T-helper 2 cell treated with Interferon-gamma antibody and Interleukin-4, amounts not matched to agents 5 μg/mL and 100 μg/mL, for 36 hours (primary cell): ENCODE results near the gene ZBTB44.
"Not testable (repeated sequence)": the region's sequence is repeated elsewhere in the genome, so short reads cannot be mapped to it uniquely, and the experiment has no call there.

ENCODE experiments used
- DNase-seq: peaks from one replicate; pipeline ENCODE4 v3.0.0; 2021; ENCODE audit warnings: low spot score
- H3K27ac Mint-ChIP-seq: one replicate; pipeline ENCODE4 v1.8.0; 2021; ENCODE audit warnings: mild to moderate bottlenecking, mixed read lengths
- H3K27me3 Mint-ChIP-seq: one replicate; pipeline ENCODE4 v1.8.0; 2021; ENCODE audit warnings: low read depth, mixed read lengths
- H3K36me3 Mint-ChIP-seq: one replicate; pipeline ENCODE4 v1.8.0; 2021; ENCODE audit warnings: low read depth, mixed read lengths
- H3K4me1 Mint-ChIP-seq: one replicate; pipeline ENCODE4 v1.8.0; 2021; ENCODE audit warnings: low read depth, mixed read lengths
- H3K4me3 Mint-ChIP-seq: one replicate; pipeline ENCODE4 v1.8.0; 2022; ENCODE audit warnings: mild to moderate bottlenecking, moderate library complexity, mixed read lengths
- H3K9me3 Mint-ChIP-seq: one replicate; pipeline ENCODE4 v1.8.0; 2021; ENCODE audit warnings: mixed read lengths

ZBTB44 gene

DNA sequence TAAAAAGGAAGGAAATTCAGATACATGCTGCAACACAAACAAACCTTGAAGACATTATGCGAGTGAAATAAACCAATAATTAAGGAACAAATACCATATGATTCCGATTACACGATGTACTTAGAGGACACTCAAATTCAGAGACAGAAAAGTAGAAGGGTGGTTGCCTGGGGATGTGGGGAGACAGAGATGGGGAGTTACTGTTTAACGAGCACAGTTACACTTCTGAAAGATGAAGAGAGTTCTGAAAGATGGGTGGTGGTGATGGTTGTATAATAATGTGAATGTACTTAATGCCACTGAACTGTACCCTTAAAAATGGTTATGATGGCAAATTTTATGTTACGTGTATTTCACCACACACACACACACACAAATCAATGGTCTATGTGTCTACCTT lies 14.7 kb downstream of the ZBTB44 start:
- H3K4me3 Mint-ChIP-seq = no peak overlapping the region

DNA sequence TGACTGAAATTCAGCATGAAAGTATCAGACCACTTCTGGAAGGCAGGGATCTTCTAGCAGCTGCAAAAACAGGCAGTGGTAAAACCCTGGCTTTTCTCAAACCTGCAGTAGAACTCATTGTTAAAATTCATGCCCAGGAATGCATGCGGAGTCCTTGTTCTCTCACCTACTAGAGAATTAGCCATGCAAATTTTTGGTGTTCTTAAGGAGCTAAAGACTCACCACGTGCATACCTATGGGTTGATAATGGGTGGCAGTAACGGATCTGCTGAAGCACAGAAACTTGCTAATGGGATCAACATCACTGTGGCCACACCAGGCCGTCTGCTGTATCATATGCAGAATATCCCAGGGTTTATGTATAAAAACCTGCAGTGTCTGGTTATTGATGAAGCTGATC lies 19.1 kb downstream of the ZBTB44 start:
- no peak for DNase-seq
- H3K4me1 Mint-ChIP-seq = peaks cover 18% of the 10 kb centered on the region
- H3K4me3 Mint-ChIP-seq = no peak overlapping the region
- H3K27ac Mint-ChIP-seq = no peak overlapping the region
- H3K36me3 Mint-ChIP-seq = peaks cover 37% of the 10 kb centered on the region
- H3K9me3 Mint-ChIP-seq = no peaks in the 10 kb centered on the region
- no peaks in the 10 kb centered on the region for H3K27me3 Mint-ChIP-seq

More for the DNA sequence above, 14.7 kb downstream of the ZBTB44 start:
- H3K4me1 Mint-ChIP-seq = peaks cover 33% of the 10 kb centered on the region
- H3K27ac Mint-ChIP-seq = no peak overlapping the region
- no peaks in the 10 kb centered on the region for H3K27me3 Mint-ChIP-seq
- DNase-seq = no peak
- peaks cover 44% of the 10 kb centered on the region for H3K36me3 Mint-ChIP-seq
- peaks cover 10% of the 10 kb centered on the region for H3K9me3 Mint-ChIP-seq

DNA sequence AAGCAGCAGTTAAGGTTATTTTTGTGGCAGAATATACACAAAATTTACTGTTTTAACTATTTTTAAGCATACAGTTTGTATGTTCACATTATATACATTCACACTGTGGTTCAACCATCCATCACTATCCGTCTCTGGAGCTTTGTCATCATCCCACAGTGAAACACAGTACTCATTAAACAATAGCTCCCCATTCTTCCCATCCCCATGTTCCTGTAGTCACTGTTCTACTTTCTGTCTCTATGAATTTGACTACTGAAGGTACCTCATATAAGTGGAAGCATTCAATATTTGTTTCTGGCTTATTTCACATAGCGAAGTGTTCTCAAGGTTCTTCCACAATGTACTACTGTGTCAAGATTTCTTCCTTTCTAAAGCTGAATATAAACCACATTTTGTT lies 32.6 kb downstream of the ZBTB44 start:
- H3K36me3 Mint-ChIP-seq = peaks cover 45% of the 10 kb centered on the region
- H3K4me3 Mint-ChIP-seq = no peak overlapping the region
- peaks cover 7% of the 10 kb centered on the region for H3K9me3 Mint-ChIP-seq
- no peak for DNase-seq
- H3K4me1 Mint-ChIP-seq = peaks cover 17% of the 10 kb centered on the region
- no peaks in the 10 kb centered on the region for H3K27me3 Mint-ChIP-seq
- no peak overlapping the region for H3K27ac Mint-ChIP-seq

DNA sequence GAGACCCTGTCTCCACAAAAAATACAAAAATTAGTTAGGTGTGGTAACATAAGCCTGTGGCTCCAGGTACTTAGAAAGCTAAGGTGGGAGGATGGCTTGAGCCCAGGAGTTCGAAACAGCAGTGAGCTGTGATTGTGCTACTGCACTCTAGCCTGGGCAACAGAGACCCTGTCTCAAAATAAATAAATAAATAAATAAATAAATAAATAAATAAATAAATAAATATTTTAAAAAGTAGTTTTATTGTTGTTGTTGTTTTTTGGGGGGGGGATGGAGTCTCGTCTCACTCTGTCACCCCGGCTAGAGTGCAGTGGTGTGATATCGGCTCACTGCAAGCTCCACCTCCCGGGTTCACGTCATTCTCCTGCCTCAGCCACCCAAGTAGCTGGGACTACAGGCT lies 33.4 kb downstream of the ZBTB44 start:
- not testable (repeated sequence) for DNase-seq, H3K4me3 Mint-ChIP-seq, H3K27me3 Mint-ChIP-seq, H3K9me3 Mint-ChIP-seq, H3K27ac Mint-ChIP-seq
- peaks cover 42% of the 10 kb centered on the region for H3K36me3 Mint-ChIP-seq
- peaks cover 19% of the 10 kb centered on the region for H3K4me1 Mint-ChIP-seq

DNA sequence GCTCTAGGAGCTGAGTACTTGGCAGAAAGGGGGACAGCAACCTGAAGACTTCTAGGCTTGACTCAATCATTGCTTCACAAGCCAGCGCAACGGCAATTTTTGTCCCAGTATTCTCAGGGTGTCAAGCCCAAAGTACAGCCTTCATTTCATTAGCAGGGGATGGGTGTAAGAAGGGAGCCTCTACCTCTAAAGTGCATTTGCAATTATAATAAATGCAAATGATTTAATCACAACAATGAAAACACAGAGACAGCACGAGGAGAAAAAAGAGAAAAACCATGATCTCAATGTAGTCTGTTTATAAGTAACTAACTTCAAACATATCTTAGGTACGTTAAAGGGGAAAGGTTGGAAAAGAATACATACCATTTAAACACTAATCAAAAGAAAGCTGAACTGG lies 34.7 kb downstream of the ZBTB44 start:
- peaks cover 19% of the 10 kb centered on the region for H3K4me1 Mint-ChIP-seq
- no peaks in the 10 kb centered on the region for H3K27me3 Mint-ChIP-seq
- H3K36me3 Mint-ChIP-seq = peaks cover 38% of the 10 kb centered on the region
- DNase-seq = no peak
- H3K9me3 Mint-ChIP-seq = peaks cover 7% of the 10 kb centered on the region
- H3K27ac Mint-ChIP-seq = no peak overlapping the region
- H3K4me3 Mint-ChIP-seq = no peak overlapping the region

DNA sequence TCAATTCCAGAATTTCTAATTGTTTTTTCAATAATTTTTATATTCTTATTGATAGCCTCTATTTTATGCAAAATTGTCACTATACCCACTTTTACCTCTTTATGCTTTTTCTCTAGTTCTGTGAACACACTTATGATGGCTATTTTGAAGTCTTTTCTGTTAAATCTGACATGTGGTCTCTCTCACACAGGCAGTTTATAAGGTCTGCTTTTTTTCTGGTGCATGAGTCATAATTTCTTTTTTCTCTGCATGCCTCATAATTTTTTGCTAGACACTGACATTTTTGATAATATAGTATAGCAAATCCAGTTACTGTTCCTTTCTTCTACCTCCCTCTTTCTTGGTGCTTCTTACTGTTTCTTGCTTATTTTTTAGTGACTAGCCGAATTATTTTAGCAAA lies 36.0 kb downstream of the ZBTB44 start:
- peaks cover 7% of the 10 kb centered on the region for H3K9me3 Mint-ChIP-seq
- H3K27me3 Mint-ChIP-seq = no peaks in the 10 kb centered on the region
- peaks cover 33% of the 10 kb centered on the region for H3K36me3 Mint-ChIP-seq
- DNase-seq = no peak
- H3K4me3 Mint-ChIP-seq = peak overlapping the region; percentile 49
- H3K4me1 Mint-ChIP-seq = peaks cover 19% of the 10 kb centered on the region
- H3K27ac Mint-ChIP-seq = peak overlapping the region; percentile 75

DNA sequence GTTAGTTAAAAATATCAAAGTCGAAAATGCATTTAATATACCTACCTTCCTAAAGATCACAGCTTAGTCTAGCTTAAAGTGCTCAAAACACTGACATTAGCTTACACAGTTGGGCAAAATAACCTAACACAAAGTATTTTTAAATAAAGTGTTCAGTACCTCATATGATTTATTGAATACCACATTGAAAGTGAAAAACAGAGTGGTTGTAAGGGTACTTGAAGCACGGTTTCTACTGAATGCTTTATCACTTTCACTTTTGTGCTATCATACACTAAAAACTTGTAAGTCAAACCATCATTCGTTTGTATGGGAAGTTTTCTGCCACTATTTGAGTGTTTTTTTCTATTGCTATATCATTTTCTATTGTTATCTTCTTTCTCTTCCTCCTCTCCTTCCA lies 36.6 kb downstream of the ZBTB44 start:
- Mint-ChIP-seq H3K9me3 (peaks cover 7% of the 10 kb centered on the region), H3K27me3 (no peaks in the 10 kb centered on the region), H3K36me3 (peaks cover 31% of the 10 kb centered on the region), H3K4me3 (peak overlapping the region; percentile 21), H3K27ac (no peak overlapping the region), H3K4me1 (peaks cover 19% of the 10 kb centered on the region)
- no peak for DNase-seq

DNA sequence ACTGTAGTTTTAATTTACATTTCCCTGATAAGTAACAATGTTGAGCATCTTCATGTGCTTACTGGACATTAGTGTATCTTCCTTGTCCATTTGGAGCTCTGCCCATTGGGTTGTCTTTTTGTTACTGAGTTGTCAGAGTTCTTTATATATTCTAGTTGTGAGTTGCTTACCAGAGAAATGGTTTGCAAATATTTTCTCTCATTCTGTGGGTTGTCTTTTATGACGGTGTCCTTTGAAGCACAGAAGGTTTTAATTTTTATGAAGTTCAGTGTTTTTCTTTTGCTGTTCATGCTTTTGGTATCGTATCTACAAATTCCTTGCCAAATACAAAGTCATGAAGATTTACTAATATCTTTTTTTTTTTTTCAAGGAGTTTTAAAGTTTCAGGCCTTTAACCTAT lies 42.4 kb downstream of the ZBTB44 start:
- Mint-ChIP-seq H3K27ac (no peak overlapping the region), H3K4me3 (no peak overlapping the region), H3K4me1 (peaks cover 6% of the 10 kb centered on the region), H3K36me3 (peaks cover 11% of the 10 kb centered on the region), H3K9me3 (no peaks in the 10 kb centered on the region), H3K27me3 (no peaks in the 10 kb centered on the region)
- DNase-seq = no peak

DNA sequence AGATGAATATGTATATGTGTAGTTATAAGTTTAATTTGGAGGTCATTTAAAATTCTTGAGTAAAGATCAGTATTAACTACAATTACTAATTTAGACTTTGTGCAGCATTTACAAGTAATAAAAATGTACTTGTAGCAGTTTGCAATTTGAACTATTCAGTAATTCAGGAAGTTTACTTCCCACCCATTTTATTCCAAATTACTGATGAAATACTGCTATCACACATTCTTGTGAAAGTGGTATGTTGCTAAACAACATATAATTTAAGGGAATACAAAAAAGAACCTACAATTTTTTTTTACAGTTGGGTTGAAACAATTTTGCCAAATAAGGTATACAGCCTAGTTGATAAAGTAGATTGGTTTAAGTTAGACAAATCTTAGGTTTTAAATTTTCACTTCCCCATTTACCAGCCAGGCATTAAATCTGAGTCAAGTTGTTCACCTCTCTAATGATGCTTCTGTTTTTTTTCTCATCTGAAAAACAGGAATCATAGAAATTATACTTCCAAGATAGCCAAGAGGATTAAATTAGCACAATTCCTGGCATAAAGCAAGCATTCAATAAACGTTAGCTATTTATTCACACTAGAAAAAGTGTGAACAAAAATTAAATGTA lies 45.3 kb downstream of the ZBTB44 start:
- Mint-ChIP-seq H3K4me1 (peaks cover 15% of the 10 kb centered on the region), H3K4me3 (no peak overlapping the region), H3K27me3 (no peaks in the 10 kb centered on the region), H3K27ac (no peak overlapping the region), H3K9me3 (no peaks in the 10 kb centered on the region), H3K36me3 (peaks cover 12% of the 10 kb centered on the region)
- no peak for DNase-seq

DNA sequence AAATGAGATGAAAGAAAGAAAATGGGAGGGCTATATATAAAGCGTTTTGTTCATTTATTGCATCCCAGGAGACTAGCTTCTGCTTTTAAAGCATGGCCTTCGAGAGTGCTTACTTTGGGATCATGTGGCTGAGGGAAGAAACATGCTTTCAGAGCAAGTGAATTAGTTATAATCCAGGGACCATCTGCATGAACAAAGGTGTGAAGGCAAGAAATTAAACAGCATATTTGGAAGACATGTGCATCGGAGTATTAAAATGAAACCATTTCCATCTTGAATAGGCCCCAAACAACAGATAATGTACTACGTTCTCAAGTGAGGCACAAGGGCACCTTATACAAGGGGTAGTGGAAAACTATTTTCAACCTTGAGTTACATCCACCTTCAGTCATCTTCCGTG lies 51.4 kb downstream of the ZBTB44 start:
- Mint-ChIP-seq H3K27ac (no peak overlapping the region), H3K27me3 (no peaks in the 10 kb centered on the region), H3K9me3 (peaks cover 9% of the 10 kb centered on the region), H3K4me3 (no peak overlapping the region), H3K4me1 (peaks cover 17% of the 10 kb centered on the region), H3K36me3 (peaks cover 40% of the 10 kb centered on the region)
- no peak for DNase-seq

DNA sequence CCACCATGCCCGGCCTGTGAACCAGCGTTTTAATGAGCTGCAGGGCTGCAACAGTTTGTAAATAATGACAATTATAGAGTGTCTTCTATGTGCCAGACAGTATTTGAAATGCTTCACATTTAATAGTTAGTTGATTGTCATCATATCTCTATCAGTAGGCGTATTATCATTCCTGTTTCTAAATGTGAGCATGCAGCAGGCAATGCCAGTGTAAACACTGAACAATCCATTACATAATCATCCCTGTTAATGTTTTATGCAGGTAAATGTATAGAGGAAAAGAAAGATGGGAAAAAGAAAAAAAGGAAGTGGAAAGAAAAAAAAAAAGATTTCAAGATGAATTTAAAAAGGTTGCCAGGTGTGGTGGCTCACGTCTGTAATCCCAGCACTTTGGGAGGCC lies 52.3 kb downstream of the ZBTB44 start:
- peaks cover 46% of the 10 kb centered on the region for H3K36me3 Mint-ChIP-seq

DNA sequence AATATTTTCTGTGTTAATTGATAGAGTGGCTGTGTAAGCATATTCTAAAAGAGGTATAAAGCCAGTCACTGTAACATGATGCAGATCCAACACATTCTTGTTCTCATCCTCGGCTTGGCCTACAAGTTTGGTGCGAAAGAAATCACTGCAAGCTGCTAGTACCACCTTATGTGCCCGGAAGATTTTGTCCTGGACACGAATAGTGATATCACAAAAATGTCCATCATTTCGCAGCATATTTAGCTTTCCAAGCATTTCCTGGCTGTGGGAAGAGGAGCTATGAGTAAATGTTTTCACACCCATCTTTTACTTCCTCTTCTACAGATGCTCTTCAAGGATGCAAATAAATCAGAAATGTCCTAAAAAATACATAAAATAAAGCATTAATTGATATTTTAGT lies 53.1 kb downstream of the ZBTB44 start:
- Mint-ChIP-seq H3K4me3 (no peak overlapping the region), H3K36me3 (peaks cover 50% of the 10 kb centered on the region), H3K27me3 (no peaks in the 10 kb centered on the region), H3K4me1 (peaks cover 17% of the 10 kb centered on the region), H3K27ac (no peak overlapping the region), H3K9me3 (peaks cover 12% of the 10 kb centered on the region)
- no peak for DNase-seq

More for the DNA sequence above, 52.3 kb downstream of the ZBTB44 start:
- Mint-ChIP-seq H3K9me3 (peaks cover 12% of the 10 kb centered on the region), H3K4me3 (no peak overlapping the region), H3K27me3 (no peaks in the 10 kb centered on the region), H3K27ac (no peak overlapping the region), H3K4me1 (peaks cover 17% of the 10 kb centered on the region)
- DNase-seq = no peak

DNA sequence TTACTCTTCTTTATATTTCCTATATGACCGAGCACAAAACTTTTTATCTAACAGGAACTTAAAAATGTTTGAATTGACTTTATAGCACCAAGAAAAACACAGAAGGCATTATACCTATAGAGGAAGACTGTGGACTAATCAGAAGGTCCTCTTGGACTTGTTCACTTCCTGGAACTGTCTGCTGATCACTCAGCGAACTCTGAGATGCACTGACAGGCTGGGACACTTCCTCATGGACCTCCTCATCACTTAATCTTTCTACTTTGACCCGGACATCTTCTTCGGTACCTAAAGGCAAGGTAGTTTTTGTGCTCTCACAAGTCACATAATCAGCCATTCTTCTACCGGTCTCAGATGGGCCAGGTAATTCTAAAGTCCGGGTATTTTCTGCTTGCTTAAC lies 54.0 kb downstream of the ZBTB44 start:
- Mint-ChIP-seq H3K4me3 (no peak overlapping the region), H3K4me1 (peaks cover 16% of the 10 kb centered on the region), H3K27me3 (no peaks in the 10 kb centered on the region), H3K27ac (no peak overlapping the region), H3K9me3 (peaks cover 16% of the 10 kb centered on the region), H3K36me3 (peaks cover 51% of the 10 kb centered on the region)
- no peak for DNase-seq

DNA sequence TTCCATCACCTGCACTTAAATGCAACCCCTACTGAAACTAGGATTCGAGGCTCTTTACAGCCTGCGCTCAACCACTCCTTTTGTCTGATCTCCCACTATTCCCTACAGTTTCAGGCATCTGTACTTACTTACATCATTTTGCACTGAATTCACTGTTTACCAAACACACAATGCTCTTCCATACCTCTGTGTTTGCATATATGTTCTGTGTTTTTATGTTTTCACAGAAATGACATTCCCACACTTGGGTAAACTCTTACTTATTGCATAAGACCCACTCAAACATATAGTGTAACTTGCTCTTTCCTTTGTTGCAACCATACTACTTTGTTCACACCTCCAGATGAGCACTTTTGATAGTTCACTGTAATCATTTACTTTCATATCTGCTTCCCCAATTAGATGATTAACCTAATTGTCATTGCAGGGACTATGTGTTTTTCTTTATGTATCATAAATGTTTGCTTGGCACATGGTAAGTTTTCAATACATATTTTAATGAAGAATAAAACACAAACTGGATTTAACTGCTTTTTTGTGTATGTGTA lies 54.6 kb downstream of the ZBTB44 start:
- peaks cover 12% of the 10 kb centered on the region for H3K4me1 Mint-ChIP-seq

DNA sequence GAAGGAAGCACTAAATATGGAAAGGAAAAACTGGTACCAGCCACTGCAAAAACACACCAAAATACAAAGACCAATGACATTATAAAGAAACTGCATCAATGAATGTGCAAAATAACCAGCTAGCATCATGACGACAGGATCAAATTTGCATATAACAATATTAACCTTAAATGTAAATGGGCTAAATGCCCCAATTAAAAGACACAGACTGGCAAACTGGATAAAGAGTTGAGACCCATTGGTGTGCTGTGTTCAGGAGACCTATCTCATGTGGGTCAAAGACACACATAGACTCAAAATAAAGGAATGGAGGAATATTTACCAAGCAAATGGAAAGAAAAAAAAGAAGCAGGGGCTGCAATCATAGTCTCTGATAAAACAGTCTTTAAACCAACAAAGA lies 63.0 kb downstream of the ZBTB44 start:
- Mint-ChIP-seq H3K4me1 (peaks cover 13% of the 10 kb centered on the region), H3K9me3 (peaks cover 37% of the 10 kb centered on the region), H3K36me3 (peaks cover 48% of the 10 kb centered on the region)
- H3K27me3 Mint-ChIP-seq, DNase-seq, H3K4me3 Mint-ChIP-seq, H3K27ac Mint-ChIP-seq: not testable (repeated sequence)

More for the DNA sequence above, 54.6 kb downstream of the ZBTB44 start:
- no peak overlapping the region for H3K4me3 Mint-ChIP-seq
- H3K27ac Mint-ChIP-seq = no peak overlapping the region
- peaks cover 57% of the 10 kb centered on the region for H3K36me3 Mint-ChIP-seq
- peaks cover 21% of the 10 kb centered on the region for H3K9me3 Mint-ChIP-seq
- DNase-seq = no peak
- no peaks in the 10 kb centered on the region for H3K27me3 Mint-ChIP-seq
